Frontal cortex (tissue), 4 donors: Measurements from ENCODE around the gene ATOH8. TPM values are rescaled to one million over a fixed set of nuclear protein-coding genes. Genes with fewer than 3 reads are reported as not detected.
A peak's percentile ranks its signal among the peaks of the same experiment; 100 is the strongest.

Experiments used
- DNase-seq, 2 donors: peaks; one replicate each; pipeline ENCODE4 v3.0.0; 2012; ENCODE audit warnings: low spot score in 2 of 2
- FAIRE-seq: peaks from 2 replicates; lab custom pipeline; 2012; peaks lifted over from hg19 to GRCh38; lab: Jason Lieb, UNC
- total RNA-seq: library from RNA; depleted of rRNA; stranded (reverse); fragments of >200 nt; gene quantifications from one replicate; pipeline ENCODE4 v1.2.3, GENCODE V29; 2014
- donor health status: control.
- donor health status: control.
- donor health status: control.

Gene ATOH8
- total RNA-seq, 1 donor from 2014 or later: 2.0 TPM

DNA sequence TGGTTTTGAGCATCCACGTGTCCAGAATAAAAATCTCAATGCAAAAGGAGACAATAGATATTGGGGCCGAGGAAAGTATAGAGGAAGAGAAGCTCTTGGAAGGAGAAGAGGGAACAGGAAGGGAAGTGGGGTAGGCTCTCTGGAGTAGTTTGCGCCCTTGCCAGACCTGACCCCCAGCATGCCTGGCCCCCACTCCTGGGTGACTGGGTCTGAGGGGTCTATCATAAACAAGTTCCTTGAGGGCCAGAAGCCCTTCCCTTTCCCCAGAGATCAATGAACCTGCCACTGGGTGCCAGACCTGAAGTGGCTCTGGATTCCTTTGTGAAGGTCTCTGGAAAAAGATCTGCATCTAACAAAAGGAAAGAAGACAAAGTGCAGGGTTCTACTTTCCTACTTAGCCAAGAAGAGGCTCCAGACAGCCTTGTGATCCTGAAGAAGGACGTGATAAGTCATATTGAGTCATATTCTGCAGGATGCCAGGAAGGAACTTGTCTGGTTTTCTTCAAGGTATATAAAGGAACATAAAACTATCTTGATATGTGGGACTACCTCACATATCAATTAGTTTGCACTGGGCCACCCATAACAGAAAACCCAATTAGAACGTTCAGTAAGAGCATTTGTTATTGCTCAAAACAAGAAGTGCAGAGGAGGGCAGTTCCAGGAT, 18.7 kb upstream of the ATOH8 start:
- no peak for FAIRE-seq
- no peak for DNase-seq

DNA sequence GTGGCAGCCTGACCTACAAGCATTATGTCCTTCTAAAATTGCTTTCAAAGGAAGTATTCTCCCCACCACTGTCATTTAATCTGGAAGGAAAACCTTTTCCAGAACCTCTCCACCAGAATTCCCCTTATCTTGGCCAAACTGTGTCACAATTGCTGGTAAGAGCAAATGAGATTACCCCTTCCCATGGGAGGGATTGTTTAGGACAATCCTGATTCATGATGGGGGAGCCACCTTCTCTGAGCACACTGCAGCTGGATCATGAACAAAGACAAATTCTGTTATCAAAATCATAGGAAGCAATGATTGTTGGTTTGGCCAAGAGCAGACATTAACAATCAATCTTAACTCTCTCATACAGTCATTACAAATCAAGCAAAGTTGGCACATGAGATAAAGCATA, 18.1 kb upstream of the ATOH8 start:
- DNase-seq (no peak), FAIRE-seq (no peak)

DNA sequence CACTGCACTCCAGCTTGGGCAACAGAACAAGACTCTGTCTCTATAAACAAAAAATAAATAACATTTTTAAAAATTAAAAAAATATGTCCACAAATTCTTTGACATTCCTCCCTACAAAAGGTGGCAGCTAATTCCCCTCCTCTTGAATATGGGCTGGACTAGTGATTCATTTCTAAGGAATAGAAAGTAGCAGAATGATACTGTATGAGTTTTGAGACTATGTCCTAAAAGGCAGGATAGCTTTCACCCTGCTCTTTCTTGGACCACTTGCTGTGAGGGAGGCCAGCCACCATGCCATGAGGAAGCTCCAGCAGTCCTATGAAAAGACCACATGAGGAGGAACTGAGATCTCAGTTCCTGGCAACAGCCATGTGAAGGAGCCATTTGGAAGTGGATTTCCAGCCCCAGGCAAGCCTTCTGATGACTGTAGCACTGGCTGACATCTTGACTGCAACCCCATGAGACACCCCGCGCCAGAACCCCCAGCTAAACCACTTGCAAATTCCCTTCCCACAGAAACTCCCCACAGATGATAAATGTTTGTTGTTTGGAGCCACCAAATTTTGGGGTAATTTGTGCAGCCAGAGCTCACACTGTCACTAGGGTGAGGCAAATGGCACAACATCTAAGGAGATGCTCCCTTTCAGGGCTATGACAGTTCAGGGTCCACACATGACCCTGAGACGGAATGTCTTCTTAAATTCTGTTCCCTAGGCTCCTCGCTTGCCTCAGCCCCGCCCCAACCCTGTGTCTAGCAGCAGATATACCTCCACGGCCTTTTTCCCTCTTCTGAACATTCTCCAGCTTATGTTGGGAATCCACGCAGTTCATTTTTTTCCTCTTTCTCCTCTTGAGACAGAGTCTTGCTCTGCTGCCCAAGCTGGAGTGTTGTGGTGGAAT, 17.1 kb upstream of the ATOH8 start:
- FAIRE-seq: no peak
- no peak for DNase-seq

DNA sequence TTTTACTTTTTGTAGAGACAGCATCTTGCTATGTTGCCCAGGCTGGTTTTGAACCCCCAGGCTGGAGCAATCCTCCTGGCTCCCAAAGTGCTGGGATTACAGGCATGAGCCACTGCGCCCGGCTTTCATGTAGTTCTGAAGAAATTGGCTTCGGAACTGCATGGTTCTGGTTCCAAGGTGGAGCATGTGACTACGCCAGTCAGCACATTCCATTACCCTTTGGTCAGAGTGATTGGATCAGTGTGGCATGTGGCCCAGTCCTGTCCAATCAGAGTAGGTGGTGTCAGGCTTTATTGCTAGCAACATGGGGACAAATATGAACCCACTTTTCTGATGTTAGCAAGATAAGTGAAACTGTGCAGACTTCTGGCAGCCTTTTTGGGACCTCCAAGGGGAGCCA, 16.3 kb upstream of the ATOH8 start:
- no peak for FAIRE-seq
- DNase-seq: no peak

- no peak for DNase-seq
- no peak for FAIRE-seq
Observed at GRCh38 chr2:85737961-85738360, 15.8 kb upstream of the ATOH8 start.

DNA sequence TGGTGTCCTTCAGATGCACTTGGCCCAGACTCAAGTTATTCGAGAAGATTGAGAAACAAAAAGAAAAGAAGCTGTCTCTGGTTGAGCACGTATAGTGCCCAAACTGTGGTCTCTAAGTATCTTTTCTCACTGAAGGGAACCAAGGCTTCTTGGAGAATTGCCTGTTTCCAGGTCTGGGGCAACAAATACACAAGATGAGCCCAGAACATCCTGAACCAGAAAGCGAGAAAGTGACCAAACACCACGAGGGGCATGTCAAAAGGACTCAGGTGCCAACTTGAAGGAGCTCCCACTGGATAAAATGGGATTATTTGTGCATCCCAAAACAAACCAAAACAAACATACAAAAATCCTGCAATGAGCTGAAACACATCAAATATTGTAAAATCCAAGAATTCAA, 13.6 kb upstream of the ATOH8 start:
- DNase-seq (no peak), FAIRE-seq (no peak)

GRCh38 chr2:85741211-85741832, 12.5 kb upstream of the ATOH8 start:
- no peak for FAIRE-seq
- no peak for DNase-seq

DNA sequence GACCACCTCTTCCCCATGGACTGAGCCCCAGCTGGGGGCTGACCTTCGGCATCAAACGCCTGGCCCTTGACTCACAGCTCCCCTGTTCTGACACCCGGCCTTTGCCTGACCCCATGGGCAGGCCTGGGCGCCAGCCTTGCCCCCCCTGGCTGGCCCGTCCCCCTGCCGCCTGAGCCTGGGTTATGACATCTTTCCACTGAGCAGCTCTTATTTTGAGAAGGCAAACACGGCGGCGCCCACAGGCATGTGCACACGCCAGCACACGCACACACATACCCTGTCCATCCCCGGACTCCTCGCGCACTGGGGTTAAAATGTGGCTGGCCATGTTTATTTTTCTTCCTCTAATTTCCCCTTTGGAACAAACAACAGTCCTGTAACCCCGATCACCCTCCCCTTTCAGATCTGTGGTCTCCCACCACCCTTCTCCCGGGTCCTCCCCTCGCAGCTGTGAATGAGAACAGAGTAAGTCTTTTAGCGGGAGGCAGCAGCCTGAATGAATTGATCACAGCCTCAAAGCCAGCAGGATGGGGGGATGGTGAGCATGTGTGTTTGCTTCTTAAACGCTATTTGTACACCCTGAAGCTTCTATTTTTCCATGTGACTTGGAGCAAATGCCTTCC, 11.8 kb upstream of the ATOH8 start:
- FAIRE-seq (no peak), DNase-seq (peak; percentile 62 to 71)

- DNase-seq (no peak), FAIRE-seq (no peak)
Observed at GRCh38 chr2:85743304-85743978, 10.3 kb upstream of the ATOH8 start.

DNA sequence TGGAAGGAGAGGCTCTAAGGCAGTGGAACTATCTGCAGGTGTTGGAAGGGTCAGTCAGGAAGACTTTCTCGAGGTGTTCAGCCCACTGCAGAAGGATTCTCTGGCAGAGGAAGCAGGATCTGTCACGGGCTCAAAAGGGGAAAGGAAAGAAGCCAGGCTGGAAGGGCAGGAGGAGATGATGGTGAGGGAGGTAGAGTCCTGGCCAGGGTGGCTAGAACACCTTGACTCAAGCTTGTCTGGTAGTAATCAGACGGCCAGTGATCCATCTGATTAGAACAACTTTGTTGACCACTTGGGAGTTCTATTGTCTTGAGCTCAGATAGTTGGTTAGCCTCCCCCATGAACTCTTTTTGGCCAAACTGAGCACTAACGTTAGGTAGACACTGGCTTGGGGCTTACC, 9.7 kb upstream of the ATOH8 start:
- no peak for DNase-seq
- no peak for FAIRE-seq

DNA sequence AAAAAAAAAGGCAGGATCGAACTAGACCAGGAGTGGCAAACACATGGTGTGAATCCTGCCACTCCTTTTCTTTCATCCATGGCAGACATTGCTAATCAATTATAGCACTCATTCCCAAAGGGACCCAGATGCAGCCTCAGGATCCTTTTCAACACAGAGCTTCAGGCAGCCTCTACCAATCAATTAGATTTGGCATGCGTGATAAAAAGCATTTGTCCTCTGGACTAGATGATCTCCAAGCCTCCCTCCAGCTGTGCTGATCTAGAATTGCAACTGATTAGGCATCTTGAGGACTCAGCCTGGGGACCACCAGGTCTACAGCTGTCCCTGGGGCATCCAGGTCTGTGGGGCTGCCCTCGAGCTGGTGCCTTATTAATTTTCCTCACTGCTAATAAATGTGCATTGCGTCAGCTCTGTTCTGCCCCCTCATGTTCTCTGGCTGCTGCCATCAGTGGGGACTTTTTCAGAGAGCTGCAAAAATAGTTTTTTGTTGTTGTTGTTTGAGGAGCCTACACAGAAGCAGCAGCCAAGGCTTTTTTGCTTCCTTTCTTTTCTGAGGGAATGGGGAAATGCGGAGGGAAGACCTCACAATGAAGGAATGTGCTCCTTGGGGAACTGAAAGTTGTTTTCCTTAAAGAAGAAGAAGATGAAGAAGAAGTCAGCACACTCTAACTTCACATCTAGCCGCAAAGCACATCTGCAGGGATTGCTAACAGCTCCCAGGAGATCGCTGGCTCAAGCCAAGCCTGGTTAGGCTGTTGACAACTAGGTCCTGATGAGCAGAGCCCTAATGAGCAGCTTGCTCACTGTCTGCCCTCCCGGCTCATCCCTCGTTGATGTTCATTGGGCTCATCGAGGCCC, 8.8 kb upstream of the ATOH8 start:
- no peak for FAIRE-seq
- DNase-seq: no peak

- DNase-seq: no peak
- no peak for FAIRE-seq
Observed at GRCh38 chr2:85745619-85746018, 8.2 kb upstream of the ATOH8 start.

GRCh38 chr2:85746321-85747004, 7.3 kb upstream of the ATOH8 start:
- DNase-seq: no peak
- no peak for FAIRE-seq

DNA sequence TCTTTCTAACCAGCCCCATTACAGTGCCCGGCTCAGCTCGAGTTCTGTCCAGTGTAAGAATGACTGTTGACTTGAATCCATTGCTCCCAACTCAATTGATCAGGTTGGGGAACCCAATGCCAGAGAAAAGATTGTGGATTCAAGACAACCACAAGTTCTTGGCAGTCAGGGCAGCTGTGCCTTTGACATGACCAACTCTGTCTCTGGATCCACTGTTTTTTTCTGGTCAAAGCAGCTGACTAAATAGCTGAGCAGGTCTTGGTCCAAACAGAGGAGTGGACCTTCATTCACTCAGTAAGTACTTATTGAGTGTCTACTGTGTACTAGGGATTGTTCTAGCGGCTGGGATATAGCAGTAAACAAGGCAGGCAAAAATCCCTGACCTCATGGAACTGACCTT, 6.3 kb upstream of the ATOH8 start:
- no peak for DNase-seq
- FAIRE-seq: no peak

DNA sequence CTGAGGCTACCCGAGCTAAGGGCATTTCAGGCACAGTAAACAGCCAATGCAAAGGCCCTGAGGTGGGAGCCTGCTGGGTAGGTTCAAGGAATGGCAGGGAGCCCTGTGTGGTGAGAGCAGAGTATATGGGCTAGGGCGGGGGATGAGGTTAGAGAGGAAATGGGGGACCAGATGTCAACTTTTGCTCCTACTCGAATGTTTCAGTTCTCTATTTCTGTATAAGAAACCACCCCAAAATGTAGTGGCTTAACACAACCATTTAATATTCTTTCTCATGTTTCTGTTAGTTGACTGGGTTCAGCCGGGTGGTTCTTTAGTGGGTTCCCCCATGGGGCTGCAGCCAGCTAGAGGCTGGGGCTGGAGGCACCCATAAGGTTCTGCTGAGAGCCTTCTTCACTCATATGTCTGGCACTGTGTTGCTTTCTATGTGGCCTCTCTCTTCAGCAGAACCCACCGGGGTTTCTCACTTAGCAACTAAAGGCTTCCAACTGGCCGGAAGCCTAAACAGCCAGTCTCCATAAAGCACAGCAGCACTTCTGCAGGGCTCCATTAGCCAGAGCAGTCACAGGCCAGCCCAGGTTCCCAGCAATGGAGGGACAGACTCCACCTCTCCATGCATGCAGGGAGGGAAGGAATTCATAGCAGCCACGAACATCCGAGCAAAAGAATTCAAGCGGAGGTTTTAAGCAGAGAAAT, 5.6 kb upstream of the ATOH8 start:
- DNase-seq: no peak
- FAIRE-seq: no peak

DNA sequence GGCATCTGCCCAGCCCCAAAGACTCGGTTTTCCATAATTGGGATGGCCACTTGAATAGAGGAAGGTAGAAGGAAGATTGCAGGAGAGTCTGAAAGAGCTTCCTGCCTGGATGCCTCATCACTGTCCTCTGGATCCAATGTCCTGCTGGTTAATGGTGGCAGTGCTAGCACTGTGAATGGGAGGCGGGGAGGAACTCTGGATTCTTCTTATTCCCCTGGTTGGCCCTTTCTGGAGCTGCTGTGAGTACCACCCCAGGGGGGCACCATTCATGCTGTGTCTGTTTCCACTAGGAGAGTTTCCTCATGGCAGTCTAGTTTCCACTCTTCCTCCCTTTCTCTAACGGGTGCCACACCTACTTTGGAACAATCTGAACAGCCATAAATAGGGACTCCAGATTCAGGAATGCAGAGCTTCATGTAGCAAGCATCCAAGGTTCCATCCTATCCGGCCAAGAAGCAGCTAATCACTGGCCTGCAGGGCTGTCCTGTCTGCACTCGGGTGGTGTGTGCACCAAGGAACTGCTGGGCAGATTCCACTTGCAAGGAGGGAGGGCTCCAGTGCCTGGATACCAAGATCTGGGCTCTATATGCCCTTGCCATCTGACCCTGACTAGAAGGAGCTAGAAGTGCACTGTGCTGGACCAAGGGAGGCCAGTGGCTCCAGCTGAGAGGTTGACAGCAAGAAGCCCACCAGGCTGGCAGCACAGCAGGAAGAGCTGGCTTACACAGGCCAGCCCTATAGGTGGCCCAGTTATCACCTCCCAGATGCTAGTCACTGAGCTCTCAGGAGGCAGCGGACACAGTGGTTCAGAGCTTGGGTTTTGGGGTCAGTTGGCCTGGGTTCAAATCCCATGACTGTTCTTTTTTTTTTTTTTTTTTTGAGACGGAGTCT, 4.6 kb upstream of the ATOH8 start:
- FAIRE-seq: no peak
- DNase-seq: no peak
